Measurements from ENCODE around the gene GRIK2.

Gene GRIK2

GRCh38 chr6:101777646-101778045 lies 384.1 kb downstream of the GRIK2 start:
- no peak for DNase-seq (ENCODE audit: low read depth in 2 of 2, low spot score in 1 of 2)

GRCh38 chr6:101779051-101779844 lies 385.7 kb downstream of the GRIK2 start:
- DNase-seq (ENCODE audit: low read depth in 2 of 2, low spot score in 1 of 2): no peak

GRCh38 chr6:101783287-101783686 lies 389.8 kb downstream of the GRIK2 start:
- no peak for DNase-seq (ENCODE audit: low read depth in 2 of 2, low spot score in 1 of 2)

GRCh38 chr6:101784094-101784493 lies 390.6 kb downstream of the GRIK2 start:
- DNase-seq (ENCODE audit: low read depth in 2 of 2, low spot score in 1 of 2): no peak

GRCh38 chr6:101799531-101799930 lies 406.0 kb downstream of the GRIK2 start:
- DNase-seq (ENCODE audit: low read depth in 2 of 2, low spot score in 1 of 2): no peak

- DNase-seq (ENCODE audit: low read depth in 2 of 2, low spot score in 1 of 2): no peak
Measured at GRCh38 chr6:101800598-101800997, 407.1 kb downstream of the GRIK2 start.

GRCh38 chr6:101803136-101803535 lies 409.6 kb downstream of the GRIK2 start:
- DNase-seq (ENCODE audit: low read depth in 2 of 2, low spot score in 1 of 2): no peak

GRCh38 chr6:101806241-101806640 lies 412.7 kb downstream of the GRIK2 start:
- DNase-seq (ENCODE audit: low read depth in 2 of 2, low spot score in 1 of 2): no peak

GRCh38 chr6:101811108-101811507 lies 417.6 kb downstream of the GRIK2 start:
- DNase-seq (ENCODE audit: low read depth in 2 of 2, low spot score in 1 of 2): no peak

- no peak for DNase-seq (ENCODE audit: low read depth in 2 of 2, low spot score in 1 of 2)
Measured at GRCh38 chr6:101816716-101817115, 423.2 kb downstream of the GRIK2 start.

- DNase-seq (ENCODE audit: low read depth in 2 of 2, low spot score in 1 of 2): no peak
Measured at GRCh38 chr6:101818051-101818450, 424.5 kb downstream of the GRIK2 start.

- DNase-seq (ENCODE audit: low read depth in 2 of 2, low spot score in 1 of 2): no peak
Measured at GRCh38 chr6:101824551-101825345, 431.2 kb downstream of the GRIK2 start.

- DNase-seq (ENCODE audit: low read depth in 2 of 2, low spot score in 1 of 2): no peak
Measured at GRCh38 chr6:101826269-101826668, 432.8 kb downstream of the GRIK2 start.

- DNase-seq (ENCODE audit: low read depth in 2 of 2, low spot score in 1 of 2): no peak
Measured at GRCh38 chr6:101826678-101827077, 433.2 kb downstream of the GRIK2 start.

GRCh38 chr6:101830501-101831031 lies 437.1 kb downstream of the GRIK2 start:
- DNase-seq (ENCODE audit: low read depth in 2 of 2, low spot score in 1 of 2): no peak

- no peak for DNase-seq (ENCODE audit: low read depth in 2 of 2, low spot score in 1 of 2)
Measured at GRCh38 chr6:101832371-101832770, 438.9 kb downstream of the GRIK2 start.

- DNase-seq (ENCODE audit: low read depth in 2 of 2, low spot score in 1 of 2): no peak
Measured at GRCh38 chr6:101840100-101840499, 446.6 kb downstream of the GRIK2 start.

GRCh38 chr6:101845172-101845571 lies 451.7 kb downstream of the GRIK2 start:
- no peak for DNase-seq (ENCODE audit: low read depth in 2 of 2, low spot score in 1 of 2)

GRCh38 chr6:101845621-101846020 lies 452.1 kb downstream of the GRIK2 start:
- DNase-seq (ENCODE audit: low read depth in 2 of 2, low spot score in 1 of 2): no peak

- no peak for DNase-seq (ENCODE audit: low read depth in 2 of 2, low spot score in 1 of 2)
Measured at GRCh38 chr6:101847690-101848089, 454.2 kb downstream of the GRIK2 start.

- no peak for DNase-seq (ENCODE audit: low read depth in 2 of 2, low spot score in 1 of 2)
Measured at GRCh38 chr6:101851911-101852310, 458.4 kb downstream of the GRIK2 start.

Measured in stimulated activated CD8-positive, alpha-beta memory T cell treated with anti-CD3 and anti-CD28 coated beads, Interleukin-4, amount 100 ng/mL, for 1 hour (primary cell).